ENCODE data around the gene STRIT1.

DNA sequence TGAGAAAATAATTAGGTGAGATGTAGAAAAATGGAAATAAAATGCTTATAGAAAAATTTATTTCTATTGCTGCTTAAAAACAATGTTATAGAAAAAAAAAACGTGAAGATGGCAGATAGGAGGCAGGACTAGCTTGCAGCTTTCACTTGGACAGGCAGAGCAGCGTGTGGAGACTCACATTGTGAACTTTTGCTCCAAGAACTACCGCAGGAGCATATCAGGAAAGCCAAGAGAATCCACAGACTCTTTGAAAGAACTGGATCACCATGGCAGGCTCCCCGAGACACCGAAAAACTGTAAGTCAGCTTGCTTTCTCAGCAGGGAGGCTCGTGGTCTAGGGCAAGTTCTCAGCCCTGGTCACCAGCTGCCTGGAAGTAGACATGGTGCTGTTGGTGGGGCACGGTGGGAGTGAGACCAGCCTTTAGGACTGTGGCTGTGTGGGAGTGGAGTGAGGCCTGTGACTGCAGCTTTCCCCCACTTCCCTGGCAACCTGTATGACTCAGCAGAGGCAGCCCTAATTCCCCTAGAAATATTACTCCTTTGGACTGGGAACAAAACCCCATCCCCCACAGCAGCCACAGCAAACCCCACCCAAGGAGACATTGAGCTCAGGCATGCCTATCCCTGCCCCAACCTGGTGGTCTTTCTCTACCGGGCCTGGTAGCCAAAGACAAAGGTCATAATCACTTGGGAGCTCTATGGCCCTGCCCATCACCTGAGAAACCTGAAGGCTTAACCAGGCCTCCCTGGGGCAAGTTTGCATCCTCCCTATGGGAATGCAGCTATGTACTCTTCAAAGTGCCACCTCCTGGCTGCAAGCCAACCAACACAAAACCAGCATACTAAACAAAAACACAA lies 22.8 kb downstream of the STRIT1 start:
- TF ChIP-seq, protein P1, sequence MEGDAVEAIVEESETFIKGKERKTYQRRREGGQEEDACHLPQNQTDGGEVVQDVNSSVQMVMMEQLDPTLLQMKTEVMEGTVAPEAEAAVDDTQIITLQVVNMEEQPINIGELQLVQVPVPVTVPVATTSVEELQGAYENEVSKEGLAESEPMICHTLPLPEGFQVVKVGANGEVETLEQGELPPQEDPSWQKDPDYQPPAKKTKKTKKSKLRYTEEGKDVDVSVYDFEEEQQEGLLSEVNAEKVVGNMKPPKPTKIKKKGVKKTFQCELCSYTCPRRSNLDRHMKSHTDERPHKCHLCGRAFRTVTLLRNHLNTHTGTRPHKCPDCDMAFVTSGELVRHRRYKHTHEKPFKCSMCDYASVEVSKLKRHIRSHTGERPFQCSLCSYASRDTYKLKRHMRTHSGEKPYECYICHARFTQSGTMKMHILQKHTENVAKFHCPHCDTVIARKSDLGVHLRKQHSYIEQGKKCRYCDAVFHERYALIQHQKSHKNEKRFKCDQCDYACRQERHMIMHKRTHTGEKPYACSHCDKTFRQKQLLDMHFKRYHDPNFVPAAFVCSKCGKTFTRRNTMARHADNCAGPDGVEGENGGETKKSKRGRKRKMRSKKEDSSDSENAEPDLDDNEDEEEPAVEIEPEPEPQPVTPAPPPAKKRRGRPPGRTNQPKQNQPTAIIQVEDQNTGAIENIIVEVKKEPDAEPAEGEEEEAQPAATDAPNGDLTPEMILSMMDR (IDR thresholded peaks at IDR 0.05), result no peak
- no peak for TF ChIP-seq POLR2A (IDR thresholded peaks at IDR 0.05)
